Effector memory CD4-positive, alpha-beta T cell (primary cell): Measurements from ENCODE around the gene JPH3.
"Not testable (repeated sequence)": the region's sequence is repeated elsewhere in the genome, so short reads cannot be mapped to it uniquely, and the experiment has no call there.

Experiments used
- DNase-seq, 3 donors: peaks; one replicate each; pipeline ENCODE4 v3.0.0-alpha.2; 2020
- H3K27ac ChIP-seq: 2 replicates; pipeline ENCODE4 v1.7.0; 2013; ENCODE audit warnings: mild to moderate bottlenecking, low read length, moderate library complexity; ENCODE audit not compliant: insufficient read depth, poor library complexity, severe bottlenecking
- H3K27me3 ChIP-seq: replicated peaks from 2 replicates; pipeline ENCODE4 v1.7.0; 2013; ENCODE audit warnings: mild to moderate bottlenecking, low read length; ENCODE audit not compliant: insufficient read depth, control insufficient read depth, poor library complexity, severe bottlenecking
- H3K36me3 ChIP-seq: 2 replicates; pipeline ENCODE4 v1.7.0; 2013; ENCODE audit warnings: mild to moderate bottlenecking, low read length, moderate library complexity; ENCODE audit not compliant: control insufficient read depth, insufficient read depth
- H3K4me1 ChIP-seq: 2 replicates; pipeline ENCODE4 v1.7.0; 2013; ENCODE audit warnings: low read length, mild to moderate bottlenecking; ENCODE audit not compliant: control insufficient read depth, insufficient read depth, poor library complexity, severe bottlenecking
- H3K4me3 ChIP-seq: 2 replicates; pipeline ENCODE4 v1.7.0; 2013; ENCODE audit warnings: low read length, low read depth, mild to moderate bottlenecking; ENCODE audit not compliant: insufficient read depth, poor library complexity, severe bottlenecking
- H3K9me3 ChIP-seq: 2 replicates; pipeline ENCODE4 v1.7.0; 2013; ENCODE audit warnings: mild to moderate bottlenecking, low read length, moderate library complexity; ENCODE audit not compliant: control insufficient read depth

JPH3 gene

DNA sequence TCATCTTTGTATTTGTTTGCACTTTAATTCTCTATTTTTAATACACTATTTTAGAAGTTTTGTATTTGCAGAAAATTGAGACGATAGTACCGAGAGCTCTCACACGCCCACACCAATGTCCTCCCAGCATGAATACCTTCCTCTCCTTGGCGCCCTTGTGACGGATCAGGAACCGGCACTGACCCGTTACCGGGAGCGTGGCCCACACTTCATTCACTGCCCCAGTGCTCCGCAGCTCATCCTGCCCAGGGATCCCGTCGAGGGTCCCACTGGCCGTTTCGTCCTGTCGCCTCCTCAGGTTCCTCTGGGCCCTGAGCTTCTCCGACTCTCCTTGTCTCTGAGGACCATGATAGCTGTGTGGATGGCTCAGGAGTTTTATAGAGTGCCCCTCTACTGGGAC is 112.9 kb downstream of the JPH3 start:
- H3K27ac ChIP-seq: no peak overlapping the region
- H3K4me1 ChIP-seq: peaks cover 7% of the 10 kb centered on the region
- H3K36me3 ChIP-seq: peaks cover 14% of the 10 kb centered on the region
- H3K27me3 ChIP-seq: no peaks in the 10 kb centered on the region
- DNase-seq: no peak
- H3K4me3 ChIP-seq: no peak overlapping the region
- no peaks in the 10 kb centered on the region for H3K9me3 ChIP-seq

- DNase-seq: no peak
- Histone ChIP-seq H3K4me1 (peaks cover 7% of the 10 kb centered on the region), H3K36me3 (peaks cover 10% of the 10 kb centered on the region), H3K27me3 (no peaks in the 10 kb centered on the region), H3K27ac (no peak overlapping the region), H3K9me3 (no peaks in the 10 kb centered on the region), H3K4me3 (no peak overlapping the region)
Measured at GRCh38 chr16:87715658-87716057, 113.3 kb downstream of the JPH3 start.

GRCh38 chr16:87718831-87719230 is 116.5 kb downstream of the JPH3 start:
- H3K36me3 ChIP-seq: peaks cover 24% of the 10 kb centered on the region
- H3K4me3 ChIP-seq, H3K27ac ChIP-seq, H3K9me3 ChIP-seq, DNase-seq, H3K27me3 ChIP-seq, H3K4me1 ChIP-seq: not testable (repeated sequence)

DNA sequence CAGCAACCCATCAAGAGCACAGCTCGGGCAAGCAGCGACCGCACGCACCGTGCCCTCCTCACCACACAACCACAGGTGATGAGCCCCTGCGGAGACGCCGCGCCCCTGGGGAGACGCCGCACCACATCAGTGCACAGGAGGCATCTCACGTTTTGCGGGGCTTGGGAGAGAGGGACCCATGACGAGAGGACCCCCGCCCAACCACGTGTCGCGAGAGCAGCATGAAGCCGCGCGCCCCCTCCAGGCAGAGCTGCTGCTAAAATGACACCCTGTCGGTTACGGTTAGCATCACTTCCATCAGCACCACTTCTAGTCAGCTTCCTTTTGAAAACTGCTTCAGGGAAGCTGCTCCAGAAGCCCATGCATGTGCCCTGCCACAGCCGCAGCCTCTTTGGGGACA is 118.1 kb downstream of the JPH3 start:
- Histone ChIP-seq H3K36me3 (peaks cover 26% of the 10 kb centered on the region), H3K4me3 (no peak overlapping the region), H3K4me1 (no peaks in the 10 kb centered on the region)

DNA sequence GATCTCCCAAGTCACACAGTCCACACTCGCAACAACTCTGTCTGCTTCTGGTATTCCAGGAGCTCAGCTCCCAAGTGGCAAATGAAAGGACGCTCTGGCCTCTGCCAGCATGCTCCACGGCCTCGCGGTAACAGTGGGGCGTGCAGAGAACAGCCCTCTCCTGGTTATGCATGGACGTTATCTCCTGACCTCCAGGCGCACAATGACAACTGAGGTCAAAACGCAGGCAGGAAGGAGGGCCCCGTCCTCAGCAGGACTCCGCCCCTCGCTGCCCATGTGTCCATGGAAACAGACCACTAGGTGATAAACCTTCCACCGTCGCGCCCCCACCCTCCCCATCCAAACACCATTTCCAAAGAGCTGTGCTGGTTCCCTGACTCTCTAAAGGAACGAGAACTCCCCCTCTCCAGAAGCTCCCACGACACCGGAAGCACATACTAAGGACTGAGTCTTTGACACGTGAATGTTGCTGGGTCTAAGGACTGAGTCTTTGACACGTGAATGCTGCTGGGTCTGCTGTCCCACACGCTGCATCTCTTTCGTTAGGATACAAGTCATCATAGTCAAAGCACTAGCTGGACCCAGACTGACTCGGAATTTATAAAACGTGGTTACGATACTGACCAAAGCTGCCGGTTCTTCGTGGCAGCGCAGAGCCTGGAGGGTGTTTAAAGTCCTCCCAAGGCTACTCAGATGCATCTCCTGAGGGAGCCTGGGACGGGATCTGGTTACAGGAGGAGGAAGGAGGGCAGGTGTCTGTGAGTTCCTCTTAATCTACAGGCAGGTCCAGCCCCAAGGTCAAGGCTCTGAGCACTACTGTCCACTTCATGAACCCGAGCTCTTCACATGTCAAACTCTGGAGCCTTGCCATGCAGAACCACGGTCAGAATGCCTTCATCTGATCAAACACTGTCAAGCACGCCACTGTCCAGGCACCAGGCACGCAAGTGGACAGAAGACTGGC is 119.6 kb downstream of the JPH3 start:
- Histone ChIP-seq H3K9me3 (no peaks in the 10 kb centered on the region), H3K27ac (no peak overlapping the region), H3K27me3 (no peaks in the 10 kb centered on the region), H3K4me3 (no peak overlapping the region), H3K4me1 (no peaks in the 10 kb centered on the region), H3K36me3 (peaks cover 34% of the 10 kb centered on the region)
- no peak for DNase-seq

More for the DNA sequence above, 118.1 kb downstream of the JPH3 start:
- Histone ChIP-seq H3K9me3 (no peaks in the 10 kb centered on the region), H3K27me3 (no peaks in the 10 kb centered on the region), H3K27ac (no peak overlapping the region)
- no peak for DNase-seq

- H3K9me3 ChIP-seq: no peaks in the 10 kb centered on the region
- no peaks in the 10 kb centered on the region for H3K27me3 ChIP-seq
- DNase-seq: no peak
- H3K4me3 ChIP-seq: no peak overlapping the region
- H3K27ac ChIP-seq: no peak overlapping the region
- no peaks in the 10 kb centered on the region for H3K4me1 ChIP-seq
- H3K36me3 ChIP-seq: peaks cover 37% of the 10 kb centered on the region
Measured at GRCh38 chr16:87722590-87723225, 120.4 kb downstream of the JPH3 start.

DNA sequence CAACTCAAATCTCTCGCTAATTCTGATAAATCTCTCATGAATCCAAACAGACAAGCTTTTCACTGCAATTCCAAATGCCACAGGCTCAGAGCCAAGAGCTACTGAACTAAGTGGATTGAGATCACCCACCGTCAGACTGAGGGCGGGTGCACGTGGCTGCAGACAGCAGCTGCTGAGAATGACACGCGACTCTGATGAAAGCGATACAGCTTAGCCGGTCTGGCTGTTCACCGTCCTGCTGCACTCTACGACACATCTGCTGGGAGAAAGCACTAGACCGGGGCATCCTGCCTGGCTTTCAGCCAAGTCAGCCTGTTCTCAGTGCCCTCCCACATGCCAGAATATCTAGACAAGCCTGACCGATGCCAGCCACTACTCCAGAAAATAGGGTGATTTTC is 120.9 kb downstream of the JPH3 start:
- DNase-seq: no peak
- Histone ChIP-seq H3K4me3 (no peak overlapping the region), H3K4me1 (no peaks in the 10 kb centered on the region), H3K36me3 (peaks cover 39% of the 10 kb centered on the region), H3K9me3 (no peaks in the 10 kb centered on the region), H3K27ac (no peak overlapping the region), H3K27me3 (no peaks in the 10 kb centered on the region)

DNA sequence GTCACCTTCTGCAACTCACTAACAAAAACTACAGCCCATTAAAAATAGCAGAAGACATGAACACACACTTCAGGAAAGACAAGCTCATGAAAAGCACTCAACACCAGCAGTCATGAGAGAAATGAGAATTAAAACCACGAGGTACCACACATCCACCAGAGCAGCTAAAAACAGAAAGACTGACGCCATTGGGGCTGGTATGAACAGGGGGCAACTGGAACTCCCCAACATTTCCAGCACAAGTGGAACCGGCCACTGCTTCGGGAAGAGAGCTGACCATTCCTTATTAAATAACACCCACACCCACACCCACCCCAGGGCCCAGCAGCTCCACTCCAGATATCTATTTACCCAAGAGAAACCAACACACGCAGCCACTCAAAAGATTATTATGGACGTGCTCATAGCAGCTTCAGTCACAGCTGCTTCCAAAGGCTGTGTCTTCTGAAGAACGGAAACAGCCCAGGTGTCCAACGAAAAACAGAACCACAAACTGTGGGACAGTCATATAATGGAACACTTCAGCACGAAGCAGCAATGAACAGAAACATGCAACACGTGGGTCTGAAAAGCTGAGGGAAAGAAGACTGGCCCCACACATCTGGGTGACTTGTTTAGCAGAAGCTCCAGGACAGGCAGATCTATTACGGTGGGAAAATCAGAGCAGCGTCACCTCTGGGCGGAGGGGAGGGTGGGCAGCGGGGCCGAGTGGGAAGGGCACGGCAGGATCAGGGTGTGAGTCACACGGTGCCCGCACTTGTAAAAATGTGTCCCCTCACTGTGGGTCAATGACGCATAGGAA is 122.4 kb downstream of the JPH3 start:
- no peaks in the 10 kb centered on the region for H3K27me3 ChIP-seq
- H3K36me3 ChIP-seq: peaks cover 53% of the 10 kb centered on the region
- H3K9me3 ChIP-seq: no peaks in the 10 kb centered on the region
- H3K27ac ChIP-seq: no peak overlapping the region
- DNase-seq: no peak
- no peak overlapping the region for H3K4me3 ChIP-seq
- H3K4me1 ChIP-seq: no peaks in the 10 kb centered on the region

DNA sequence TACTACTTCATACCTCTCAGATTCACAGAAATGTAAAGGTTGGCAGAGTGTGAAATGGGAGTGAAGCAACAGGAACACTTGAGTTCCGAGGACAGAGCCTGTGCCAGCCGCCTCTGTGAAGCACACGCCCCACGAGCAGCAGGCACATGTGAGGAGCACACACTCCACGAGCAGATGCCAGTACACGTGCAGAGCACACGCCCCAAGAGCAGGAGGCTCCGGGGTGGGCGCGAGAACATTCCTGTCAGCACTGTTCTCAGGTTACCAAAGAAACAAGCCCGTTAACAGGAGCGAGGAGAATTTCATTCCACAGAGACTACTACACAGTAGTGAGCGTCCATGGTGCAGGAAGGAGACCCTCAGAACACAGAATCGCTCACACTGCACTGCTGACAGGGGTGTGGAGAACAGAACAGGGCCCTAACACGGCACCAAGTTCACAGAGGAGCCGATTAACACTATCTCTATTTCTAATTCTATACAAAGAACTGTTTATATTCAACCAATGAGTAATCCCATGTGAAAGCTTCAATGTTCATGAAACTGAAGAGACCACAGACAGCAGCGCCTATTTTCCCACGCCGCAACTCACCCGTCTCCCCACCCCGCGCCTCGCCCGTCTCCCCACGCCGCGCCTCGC is 123.4 kb downstream of the JPH3 start:
- H3K4me1 ChIP-seq: no peaks in the 10 kb centered on the region
- no peak overlapping the region for H3K4me3 ChIP-seq
- no peak overlapping the region for H3K27ac ChIP-seq
- H3K27me3 ChIP-seq: no peaks in the 10 kb centered on the region
- H3K36me3 ChIP-seq: peaks cover 59% of the 10 kb centered on the region
- no peaks in the 10 kb centered on the region for H3K9me3 ChIP-seq
- no peak for DNase-seq
